ENCODE results near the gene MIPOL1. TPM values are rescaled to one million over a fixed set of nuclear protein-coding genes. Genes with fewer than 3 reads are reported as not detected.

MIPOL1 gene
- total RNA-seq, 1 donor from 2014 or later = 12.1 TPM

DNA sequence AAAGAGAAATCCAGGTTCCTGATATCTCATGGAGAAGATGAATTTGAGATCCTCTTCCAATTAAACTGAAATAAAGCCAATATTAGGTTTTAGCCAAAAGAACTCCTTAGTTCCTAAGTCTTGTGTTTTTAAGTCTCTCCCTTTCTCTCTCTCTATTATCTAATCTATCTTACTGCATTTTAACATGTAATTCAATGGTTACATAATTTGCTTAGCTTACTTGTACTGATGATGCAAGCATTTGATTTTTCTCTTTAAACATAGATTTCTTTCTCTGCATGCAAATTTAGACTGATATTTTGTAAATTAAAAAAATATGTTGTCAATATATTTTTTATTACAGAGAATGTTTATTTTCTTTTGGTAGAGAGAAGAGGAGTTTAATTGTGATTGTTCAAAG, 78.2 kb downstream of the MIPOL1 start:
- Mint-ChIP-seq H3K9me3 (ENCODE audit: unreplicated experiment) (no peaks in the 10 kb centered on the region), H3K4me1 (ENCODE audit: unreplicated experiment) (no peaks in the 10 kb centered on the region), H3K36me3 (ENCODE audit: low read depth, unreplicated experiment) (no peaks in the 10 kb centered on the region), H3K27ac (ENCODE audit: unreplicated experiment) (no peak overlapping the region), H3K4me3 (ENCODE audit: unreplicated experiment) (no peak overlapping the region), H3K27me3 (ENCODE audit: unreplicated experiment) (no peaks in the 10 kb centered on the region)
- TF ChIP-seq, protein P1, sequence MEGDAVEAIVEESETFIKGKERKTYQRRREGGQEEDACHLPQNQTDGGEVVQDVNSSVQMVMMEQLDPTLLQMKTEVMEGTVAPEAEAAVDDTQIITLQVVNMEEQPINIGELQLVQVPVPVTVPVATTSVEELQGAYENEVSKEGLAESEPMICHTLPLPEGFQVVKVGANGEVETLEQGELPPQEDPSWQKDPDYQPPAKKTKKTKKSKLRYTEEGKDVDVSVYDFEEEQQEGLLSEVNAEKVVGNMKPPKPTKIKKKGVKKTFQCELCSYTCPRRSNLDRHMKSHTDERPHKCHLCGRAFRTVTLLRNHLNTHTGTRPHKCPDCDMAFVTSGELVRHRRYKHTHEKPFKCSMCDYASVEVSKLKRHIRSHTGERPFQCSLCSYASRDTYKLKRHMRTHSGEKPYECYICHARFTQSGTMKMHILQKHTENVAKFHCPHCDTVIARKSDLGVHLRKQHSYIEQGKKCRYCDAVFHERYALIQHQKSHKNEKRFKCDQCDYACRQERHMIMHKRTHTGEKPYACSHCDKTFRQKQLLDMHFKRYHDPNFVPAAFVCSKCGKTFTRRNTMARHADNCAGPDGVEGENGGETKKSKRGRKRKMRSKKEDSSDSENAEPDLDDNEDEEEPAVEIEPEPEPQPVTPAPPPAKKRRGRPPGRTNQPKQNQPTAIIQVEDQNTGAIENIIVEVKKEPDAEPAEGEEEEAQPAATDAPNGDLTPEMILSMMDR (IDR thresholded peaks at IDR 0.05; ENCODE audit: unreplicated experiment) = no peak
- DNase-seq (ENCODE audit: low spot score) = no peak

DNA sequence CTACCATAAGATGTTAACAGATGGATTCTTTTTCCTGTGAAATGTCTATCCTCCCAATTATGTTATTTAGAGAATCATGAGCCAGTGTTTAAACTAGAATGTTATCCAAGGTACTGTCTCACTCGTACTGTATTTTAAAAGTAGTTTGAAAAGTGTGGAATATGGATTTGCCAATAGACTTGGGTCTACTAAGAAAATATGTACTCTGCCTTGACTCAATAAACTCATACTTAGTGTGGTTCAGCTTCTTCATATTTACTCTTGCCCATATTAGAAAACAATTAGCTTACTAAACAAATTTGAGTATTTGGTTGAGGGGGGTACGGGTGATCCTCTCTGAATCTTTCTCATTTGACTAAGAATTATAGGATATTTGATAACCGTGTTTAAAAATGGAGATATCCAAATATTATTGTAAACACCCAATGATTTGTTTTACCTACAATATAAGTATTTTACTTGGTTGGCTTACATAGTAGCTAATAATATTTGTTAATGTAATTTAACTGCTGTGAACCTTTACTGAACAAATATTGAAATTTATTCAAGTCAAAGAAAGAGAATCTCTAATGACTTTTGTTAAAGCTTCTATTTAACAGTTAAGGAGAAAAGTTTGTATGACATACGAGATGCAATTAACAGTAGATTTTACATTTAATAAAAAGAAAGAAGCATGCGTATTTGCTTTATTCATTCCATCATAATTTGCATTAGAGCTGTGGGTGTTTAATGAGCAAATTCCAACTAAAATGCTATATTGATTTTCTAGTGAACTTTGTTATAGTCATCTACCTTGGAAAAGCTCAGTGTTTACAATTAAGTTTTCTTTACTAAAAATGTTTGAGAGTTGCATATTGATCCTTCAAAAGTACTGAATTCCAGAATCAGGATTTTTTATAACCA, 81.2 kb downstream of the MIPOL1 start:
- Mint-ChIP-seq H3K4me1 (ENCODE audit: unreplicated experiment) (no peaks in the 10 kb centered on the region), H3K36me3 (ENCODE audit: low read depth, unreplicated experiment) (no peaks in the 10 kb centered on the region), H3K4me3 (ENCODE audit: unreplicated experiment) (no peak overlapping the region), H3K9me3 (ENCODE audit: unreplicated experiment) (no peaks in the 10 kb centered on the region), H3K27me3 (ENCODE audit: unreplicated experiment) (no peaks in the 10 kb centered on the region), H3K27ac (ENCODE audit: unreplicated experiment) (no peak overlapping the region)
- DNase-seq (ENCODE audit: low spot score) = no peak
- TF ChIP-seq, protein P1 (IDR thresholded peaks at IDR 0.05; ENCODE audit: unreplicated experiment) = no peak

DNA sequence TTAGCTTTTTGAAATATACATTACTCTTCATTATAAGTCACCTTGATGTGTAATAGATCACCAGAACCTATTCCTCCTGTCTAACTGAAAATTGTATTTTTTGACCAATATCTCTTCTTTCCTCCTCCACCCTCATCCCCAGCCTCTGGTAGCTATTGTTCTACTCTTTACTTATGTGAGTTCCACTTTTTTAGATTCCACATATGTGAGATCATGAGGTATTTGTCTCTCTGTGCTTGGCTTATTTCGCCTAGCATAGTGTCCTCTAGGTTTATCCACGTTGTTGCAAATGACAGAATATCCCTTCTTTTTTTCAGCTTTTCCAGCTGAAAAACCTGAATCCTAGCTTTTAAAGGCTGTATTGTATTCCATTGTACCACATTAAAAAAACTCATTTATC, 82.1 kb downstream of the MIPOL1 start:
- Mint-ChIP-seq H3K36me3 (ENCODE audit: low read depth, unreplicated experiment) (no peaks in the 10 kb centered on the region), H3K27me3 (ENCODE audit: unreplicated experiment) (no peaks in the 10 kb centered on the region), H3K4me3 (ENCODE audit: unreplicated experiment) (no peak overlapping the region), H3K27ac (ENCODE audit: unreplicated experiment) (no peak overlapping the region), H3K9me3 (ENCODE audit: unreplicated experiment) (no peaks in the 10 kb centered on the region), H3K4me1 (ENCODE audit: unreplicated experiment) (no peaks in the 10 kb centered on the region)
- TF ChIP-seq, protein P1 (IDR thresholded peaks at IDR 0.05; ENCODE audit: unreplicated experiment) = no peak
- no peak for DNase-seq (ENCODE audit: low spot score)

DNA sequence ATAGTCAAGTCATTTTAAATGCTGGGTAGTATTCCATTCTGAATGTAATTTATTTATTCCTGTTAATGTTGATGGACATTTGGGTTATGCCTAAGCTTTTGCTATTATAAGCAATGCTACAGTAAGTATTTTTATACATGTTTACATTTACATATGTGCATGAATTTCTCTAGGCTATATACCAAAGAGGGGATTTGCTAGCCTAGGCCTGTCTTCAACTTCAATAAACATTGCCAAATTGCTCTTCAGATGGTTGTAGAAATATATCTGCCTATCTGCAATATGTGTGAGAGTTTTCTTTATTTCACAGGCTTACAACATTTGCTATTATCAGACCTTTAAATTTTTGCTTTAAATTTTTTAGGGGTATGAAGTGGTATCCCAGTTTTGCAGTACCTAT, 87.0 kb downstream of the MIPOL1 start:
- no peaks in the 10 kb centered on the region for H3K27me3 Mint-ChIP-seq (ENCODE audit: unreplicated experiment)
- no peak overlapping the region for H3K27ac Mint-ChIP-seq (ENCODE audit: unreplicated experiment)
- no peak overlapping the region for H3K4me3 Mint-ChIP-seq (ENCODE audit: unreplicated experiment)
- H3K4me1 Mint-ChIP-seq (ENCODE audit: unreplicated experiment) = no peaks in the 10 kb centered on the region
- TF ChIP-seq, protein P1 (IDR thresholded peaks at IDR 0.05; ENCODE audit: unreplicated experiment) = no peak
- DNase-seq (ENCODE audit: low spot score) = no peak
- no peaks in the 10 kb centered on the region for H3K9me3 Mint-ChIP-seq (ENCODE audit: unreplicated experiment)
- peaks cover 6% of the 10 kb centered on the region for H3K36me3 Mint-ChIP-seq (ENCODE audit: low read depth, unreplicated experiment)

DNA sequence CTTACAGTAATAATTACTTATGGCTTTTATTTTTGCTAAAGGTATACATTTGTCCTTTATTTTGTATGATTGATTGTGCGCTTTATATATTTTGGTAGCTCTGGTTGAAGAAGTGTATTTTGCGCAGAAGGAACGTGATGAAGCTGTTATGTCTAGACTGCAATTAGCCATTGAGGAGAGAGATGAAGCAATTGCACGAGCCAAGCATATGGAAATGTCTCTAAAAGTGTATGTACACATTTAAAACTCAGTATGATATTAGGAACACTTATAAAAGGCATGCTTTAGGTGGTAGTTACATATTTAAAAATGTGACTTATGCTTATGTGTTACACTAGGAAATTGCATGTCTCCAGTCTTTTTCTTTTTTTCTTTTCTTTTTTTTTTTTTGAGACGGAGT, 87.5 kb downstream of the MIPOL1 start:
- H3K9me3 Mint-ChIP-seq (ENCODE audit: unreplicated experiment) = no peaks in the 10 kb centered on the region
- peaks cover 11% of the 10 kb centered on the region for H3K36me3 Mint-ChIP-seq (ENCODE audit: low read depth, unreplicated experiment)
- no peaks in the 10 kb centered on the region for H3K4me1 Mint-ChIP-seq (ENCODE audit: unreplicated experiment)
- no peaks in the 10 kb centered on the region for H3K27me3 Mint-ChIP-seq (ENCODE audit: unreplicated experiment)
- no peak for DNase-seq (ENCODE audit: low spot score)
- no peak overlapping the region for H3K27ac Mint-ChIP-seq (ENCODE audit: unreplicated experiment)
- H3K4me3 Mint-ChIP-seq (ENCODE audit: unreplicated experiment) = no peak overlapping the region
- TF ChIP-seq, protein P1 (IDR thresholded peaks at IDR 0.05; ENCODE audit: unreplicated experiment) = no peak
